CD4-positive, alpha-beta T cell treated with Interleukin-15 for 1 hour (primary cell): ENCODE data around the gene BMPR1A.

Source experiments
- DNase-seq: peaks from one replicate; pipeline ENCODE4 v3.0.0-alpha.2; 2020

Gene BMPR1A

GRCh38 chr10:86813982-86814381 lies 57.6 kb downstream of the BMPR1A start:
- DNase-seq: no peak

DNA sequence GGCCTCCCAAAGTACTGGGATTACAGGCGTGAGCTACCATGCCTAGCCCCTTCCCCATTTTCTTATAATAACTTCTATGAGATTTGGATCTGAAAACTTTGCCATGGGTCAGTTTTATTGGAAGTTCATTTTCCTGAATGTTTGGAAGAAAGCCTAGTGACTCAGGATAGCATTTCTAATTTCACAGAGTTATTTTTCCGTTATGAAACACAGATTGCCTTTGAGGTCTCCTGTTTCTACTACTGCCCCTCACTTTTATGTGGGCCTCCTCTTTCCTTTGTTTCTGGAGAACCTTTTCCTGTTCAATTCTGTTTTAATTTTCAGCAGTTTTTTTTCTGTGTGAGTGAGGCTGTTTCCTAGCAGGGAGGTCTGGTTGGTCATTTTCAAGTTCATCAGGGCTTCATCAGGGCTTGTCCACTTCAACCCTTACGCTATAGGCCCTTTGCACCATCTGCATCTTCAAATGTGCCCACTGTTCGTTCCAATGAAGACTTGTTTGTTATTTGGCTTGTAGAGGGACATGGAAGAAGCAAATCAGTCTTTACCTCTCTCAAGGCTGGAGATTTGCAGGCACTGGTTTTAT lies 58.7 kb downstream of the BMPR1A start:
- DNase-seq: no peak

GRCh38 chr10:86815640-86816039 lies 59.2 kb downstream of the BMPR1A start:
- no peak for DNase-seq

DNA sequence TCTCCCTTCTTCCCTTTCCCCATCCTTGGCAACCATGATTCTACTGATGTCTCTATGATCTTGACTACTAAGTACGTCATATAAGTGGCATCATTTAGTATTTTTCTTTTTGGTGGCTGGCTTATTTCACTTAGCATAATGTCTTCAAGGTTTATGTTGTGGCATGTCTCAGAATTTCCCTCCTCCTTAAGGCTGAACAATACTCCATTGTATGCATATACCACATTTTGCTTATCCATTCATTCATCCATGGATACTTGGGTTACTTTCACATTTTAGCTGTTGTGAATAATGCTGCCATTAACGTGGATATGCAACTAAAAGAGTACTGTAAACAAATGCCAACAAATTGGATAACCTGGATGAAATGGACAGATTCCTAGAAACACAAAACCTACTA lies 60.8 kb downstream of the BMPR1A start:
- no peak for DNase-seq

DNA sequence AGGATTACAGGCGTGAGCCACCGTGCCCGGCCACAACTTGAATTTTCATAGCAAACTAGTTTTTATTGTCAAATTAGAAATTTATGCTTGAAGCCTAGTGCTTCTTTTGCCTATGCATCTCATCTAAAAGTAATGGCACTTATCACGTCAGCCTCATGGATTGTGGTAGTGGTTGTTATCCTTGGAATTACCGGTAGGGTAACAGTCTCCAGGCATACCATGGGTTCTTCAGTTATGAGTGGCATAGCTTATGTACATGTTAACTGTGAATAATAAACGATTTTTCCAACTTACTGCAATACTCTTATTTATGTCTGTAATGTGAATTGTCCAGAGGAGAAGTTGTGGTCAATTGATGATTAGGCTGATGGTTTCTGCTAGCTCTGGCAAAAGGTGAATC lies 63.1 kb downstream of the BMPR1A start:
- no peak for DNase-seq

GRCh38 chr10:86820509-86820908 lies 64.1 kb downstream of the BMPR1A start:
- DNase-seq: no peak

GRCh38 chr10:86821388-86821999 lies 65.1 kb downstream of the BMPR1A start:
- no peak for DNase-seq

- no peak for DNase-seq
These were observed 67.1 kb downstream of the BMPR1A start for GRCh38 chr10:86823565-86823964.

DNA sequence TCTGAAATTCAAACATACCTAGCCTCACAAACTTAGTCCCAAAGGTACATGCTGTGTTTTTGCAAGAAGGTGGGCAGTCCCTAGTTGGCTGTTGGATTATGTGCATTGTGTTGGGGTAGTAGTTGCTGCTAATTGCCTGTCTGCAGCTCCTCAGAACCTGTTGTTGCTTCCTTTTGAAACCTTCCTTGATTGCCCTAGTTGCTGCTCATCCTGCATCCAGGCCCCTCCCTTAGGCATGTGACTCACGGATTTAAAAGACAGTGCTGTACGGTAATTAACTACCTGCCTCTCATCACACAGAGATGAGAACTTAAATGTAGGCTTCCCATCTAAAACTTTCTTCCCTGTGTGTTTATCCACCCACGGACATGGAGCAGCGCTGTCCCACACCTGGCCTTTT lies 67.7 kb downstream of the BMPR1A start:
- DNase-seq: no peak

DNA sequence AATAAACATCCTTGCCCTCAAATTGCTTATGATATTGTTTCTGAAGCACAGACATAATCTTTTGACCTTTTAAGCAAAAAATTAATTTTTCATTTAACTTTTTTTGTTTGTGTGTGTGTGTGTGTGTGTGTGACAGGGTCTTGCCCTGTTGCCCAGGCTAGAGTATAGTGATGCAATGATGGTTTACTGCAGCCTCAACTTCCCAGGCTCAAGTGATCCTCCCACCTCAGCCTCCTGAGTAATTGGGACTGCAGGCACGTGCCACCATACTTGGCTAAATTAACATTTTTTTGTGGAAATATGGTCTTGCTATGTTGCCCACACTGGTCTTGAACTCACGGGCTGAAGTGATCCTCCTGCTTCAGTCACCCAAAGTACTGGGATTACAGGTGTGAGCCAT lies 68.9 kb downstream of the BMPR1A start:
- no peak for DNase-seq

GRCh38 chr10:86827639-86828038 lies 71.2 kb downstream of the BMPR1A start:
- no peak for DNase-seq

- DNase-seq: no peak
These were observed 71.7 kb downstream of the BMPR1A start for GRCh38 chr10:86828145-86828544.

DNA sequence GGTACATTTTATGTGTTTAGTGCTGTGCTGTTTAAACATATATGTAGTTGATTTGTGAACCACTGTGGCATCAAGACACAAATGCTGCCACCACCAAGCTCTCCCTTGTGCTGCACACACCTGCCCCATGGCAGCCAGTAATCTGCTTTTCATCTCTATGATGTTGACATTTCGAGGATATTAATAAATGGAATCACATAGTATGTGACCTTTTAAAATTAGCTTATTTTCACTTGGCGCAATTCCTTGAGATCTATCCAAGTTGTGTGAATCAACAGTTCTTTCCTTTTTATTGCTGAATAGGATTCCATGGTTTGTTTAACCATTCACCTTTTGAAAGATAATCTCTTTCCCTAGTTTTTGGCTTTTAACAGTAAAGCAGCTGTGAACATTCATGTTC lies 73.1 kb downstream of the BMPR1A start:
- no peak for DNase-seq

DNA sequence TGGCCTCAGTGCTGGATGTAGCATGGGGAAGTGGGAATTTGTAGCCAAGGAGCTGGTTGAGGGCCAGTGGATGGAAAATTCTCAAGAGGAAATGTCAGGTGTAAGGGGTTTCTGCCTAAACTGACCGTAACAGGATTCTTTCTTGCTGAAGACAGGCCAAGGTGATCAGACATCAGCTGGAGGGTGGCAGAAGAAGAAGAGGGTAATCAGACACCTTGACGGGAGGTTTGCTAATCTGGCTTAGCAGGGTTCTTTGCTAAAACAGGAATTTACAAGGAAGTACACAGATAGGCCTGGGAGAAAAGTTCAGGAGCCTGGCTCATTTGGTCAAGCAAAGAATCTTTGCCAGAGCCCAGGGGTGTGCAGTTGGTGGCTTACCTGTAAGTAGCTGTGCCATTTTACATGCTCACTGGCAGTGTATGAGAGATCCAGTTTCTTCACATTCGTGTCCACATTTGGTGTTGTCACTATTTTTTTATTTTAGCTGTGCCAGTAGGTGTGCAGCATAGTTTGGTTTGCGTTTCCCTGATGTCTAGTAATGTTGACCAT lies 73.7 kb downstream of the BMPR1A start:
- DNase-seq: no peak

DNA sequence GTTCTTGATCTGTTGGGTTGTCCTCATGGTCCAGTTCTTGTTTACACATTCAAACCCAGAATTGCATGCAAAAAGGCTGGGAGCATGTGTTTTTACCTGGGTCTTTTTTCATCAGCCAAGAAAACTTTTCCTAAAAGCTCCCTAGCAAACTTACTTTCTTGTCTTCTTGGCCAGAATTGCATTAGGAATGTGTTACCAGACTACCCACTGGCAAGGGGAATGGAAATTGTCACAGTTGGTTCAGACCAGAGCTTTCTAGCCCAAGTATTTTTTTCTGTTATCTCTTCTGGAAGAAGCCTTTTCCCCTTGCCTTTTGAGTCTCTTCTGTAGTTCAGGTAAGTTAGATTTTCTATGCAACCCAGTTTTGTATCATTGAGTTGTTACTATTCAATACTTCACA lies 77.5 kb downstream of the BMPR1A start:
- DNase-seq: no peak

GRCh38 chr10:86836044-86836443 lies 79.6 kb downstream of the BMPR1A start:
- no peak for DNase-seq

GRCh38 chr10:86837663-86838062 lies 81.2 kb downstream of the BMPR1A start:
- DNase-seq: no peak

GRCh38 chr10:86840498-86840897 lies 84.1 kb downstream of the BMPR1A start:
- DNase-seq: no peak

DNA sequence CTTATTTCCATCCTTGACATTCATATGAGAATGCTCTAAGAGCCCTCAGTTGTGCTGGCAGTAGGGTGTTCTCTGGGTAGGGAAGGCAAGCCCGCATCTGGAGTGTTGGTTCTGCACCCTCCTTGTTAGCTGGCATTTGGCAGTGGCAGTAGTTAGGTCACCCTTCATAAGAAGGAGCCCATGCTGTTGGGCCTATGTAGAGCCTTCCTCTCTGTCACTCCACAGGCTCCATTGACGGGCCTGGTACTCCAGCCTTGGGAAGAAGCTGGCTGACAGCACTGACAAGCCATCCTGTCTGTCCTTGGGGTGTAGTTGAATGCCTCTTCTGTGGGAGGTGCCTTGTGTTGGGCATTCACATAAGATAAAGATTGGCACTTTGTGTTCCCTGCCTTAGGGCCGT lies 89.7 kb downstream of the BMPR1A start:
- no peak for DNase-seq

DNA sequence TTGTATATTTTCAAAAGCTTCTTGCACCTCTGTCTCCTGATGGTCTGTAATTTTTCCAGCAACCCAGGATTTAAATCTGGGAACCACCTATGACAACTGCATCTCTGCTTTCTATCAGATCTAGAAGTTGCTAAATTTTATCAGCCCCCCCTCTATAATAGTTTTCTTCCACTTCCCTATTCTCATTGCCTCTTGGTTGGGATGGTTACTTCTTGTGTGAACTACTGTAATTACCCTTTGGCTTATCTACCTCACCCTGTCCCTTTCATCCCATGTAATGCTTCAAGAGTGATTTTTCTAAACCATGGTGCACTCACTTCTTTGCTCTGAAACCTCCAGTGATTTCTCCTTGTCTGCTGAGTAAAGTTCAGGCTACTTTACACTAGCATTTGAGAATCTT lies 92.3 kb downstream of the BMPR1A start:
- no peak for DNase-seq

DNA sequence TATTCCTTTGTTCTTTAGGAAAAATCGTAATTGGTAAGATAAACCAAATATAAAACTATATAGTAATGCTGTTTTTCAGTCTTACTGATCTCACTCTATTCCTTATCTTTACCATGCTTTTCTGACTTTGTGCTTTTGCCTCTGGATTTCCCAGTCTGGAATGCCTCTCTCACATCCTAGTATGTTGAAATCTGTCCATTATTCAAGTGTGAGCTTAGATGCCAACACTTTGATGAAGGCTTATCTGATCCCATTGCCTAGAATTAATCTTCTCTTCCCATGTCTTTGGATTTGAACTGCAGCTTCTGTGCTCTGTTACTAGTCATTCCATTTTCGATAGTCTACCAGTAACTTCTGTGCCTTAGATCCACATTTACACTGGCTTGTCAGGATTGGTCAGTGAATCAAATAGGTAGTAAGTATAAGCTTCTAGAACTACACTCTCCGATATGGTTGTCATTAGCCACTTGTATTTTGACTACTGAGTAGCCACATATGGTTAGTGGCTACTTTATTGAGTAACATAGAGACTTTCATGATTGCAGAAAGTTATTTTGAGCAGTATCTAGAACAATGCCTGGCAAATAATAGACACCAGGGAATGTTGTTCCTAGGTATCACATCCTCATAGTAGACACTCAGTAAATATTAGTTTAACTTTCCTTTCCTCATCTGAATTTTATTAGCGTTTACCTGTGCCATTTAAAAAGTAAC lies 92.9 kb downstream of the BMPR1A start:
- no peak for DNase-seq

- DNase-seq: no peak
These were observed 94.1 kb downstream of the BMPR1A start for GRCh38 chr10:86850481-86850880.

- no peak for DNase-seq
These were observed 95.1 kb downstream of the BMPR1A start for GRCh38 chr10:86851328-86852207.
